ENCODE results near the gene FRMD4B. TPM values are rescaled to one million over a fixed set of nuclear protein-coding genes. Genes with fewer than 3 reads are reported as not detected.

Gene FRMD4B
- polyA plus RNA-seq, 3 donors: 13.2 to 21.0 (median 19.6) TPM

GRCh38 chr3:69359339-69359893, 26.5 kb downstream of the FRMD4B start:
- Mint-ChIP-seq H3K27me3 (ENCODE audit: low read depth in 3 of 3) (peaks cover 0 to 5% (median 0%) of the 10 kb centered on the region in 3 donors), H3K27ac (no peak overlapping the region), H3K36me3 (peaks cover 11 to 14% of the 10 kb centered on the region in 2 donors), H3K9me3 (peaks cover 0 to 8% (median 4%) of the 10 kb centered on the region in 7 donors), H3K4me3 (no peak overlapping the region), H3K4me1 (peaks cover 33% of the 10 kb centered on the region)
- intact Hi-C loops (cut with micrococcal nuclease): no loop called here
- no peaks in the 10 kb centered on the region for H3K27me3 ChIP-seq (ENCODE audit: control insufficient read depth in 2 of 2, insufficient read depth in 2 of 2, low read length in 2 of 2)
- H3K79me2 ChIP-seq (ENCODE audit: insufficient read depth, low read length): no peaks in the 10 kb centered on the region
- no peak overlapping the region for H3K27ac ChIP-seq (ENCODE audit: low read depth in 1 of 2, low read length in 2 of 2)
- WGBS (ENCODE audit: insufficient coverage): 100% methylated on average over 3 of the region's 6 CpGs
- no peaks in the 10 kb centered on the region for H4K20me1 ChIP-seq (ENCODE audit: insufficient read depth, low read length)
- no peak overlapping the region for H2AFZ ChIP-seq (ENCODE audit: insufficient read depth, low read depth, low read length, poor library complexity, severe bottlenecking)
- TF ChIP-seq CTCF (IDR thresholded peaks at IDR 0.05): no peak
- H3K4me3 ChIP-seq (replicated peaks in 1 of 3; ENCODE audit: low read depth in 2 of 3, low read length in 3 of 3): no peak overlapping the region
- H3K9me3 ChIP-seq (replicated peaks in 1 of 2; ENCODE audit: control insufficient read depth in 1 of 2, insufficient read depth in 1 of 2, low read length in 2 of 2): peaks cover 0 to 4% of the 10 kb centered on the region in 2 donors
- no peak overlapping the region for H3K4me2 ChIP-seq (replicated peaks; ENCODE audit: extremely low read depth, low read length, poor library complexity, severe bottlenecking)
- DNase-seq: no peak
- H3K4me1 ChIP-seq (ENCODE audit: control insufficient read depth in 1 of 2, insufficient read depth in 2 of 2, low read length in 2 of 2): peaks cover 20 to 23% of the 10 kb centered on the region in 2 donors
- H3K9ac ChIP-seq (ENCODE audit: insufficient read depth, low read length, poor library complexity, severe bottlenecking): no peak overlapping the region
- no peaks in the 10 kb centered on the region for H3K36me3 ChIP-seq (replicated peaks in 1 of 2; ENCODE audit: control insufficient read depth in 1 of 2, insufficient read depth in 2 of 2, low read length in 2 of 2)

GRCh38 chr3:69357196-69357595, 28.7 kb downstream of the FRMD4B start:
- peak overlapping the region in 2 of 7 donors; percentile 57 to 70 for H3K27ac Mint-ChIP-seq
- intact Hi-C loops (cut with micrococcal nuclease): no loop called here
- H3K4me2 ChIP-seq (replicated peaks; ENCODE audit: extremely low read depth, low read length, poor library complexity, severe bottlenecking): no peak overlapping the region
- no peak for DNase-seq
- no peaks in the 10 kb centered on the region for H3K79me2 ChIP-seq (ENCODE audit: insufficient read depth, low read length)
- peaks cover 0 to 4% of the 10 kb centered on the region in 2 donors for H3K9me3 ChIP-seq (replicated peaks in 1 of 2; ENCODE audit: control insufficient read depth in 1 of 2, insufficient read depth in 1 of 2, low read length in 2 of 2)
- H3K9me3 Mint-ChIP-seq: peaks cover 0 to 8% (median 4%) of the 10 kb centered on the region in 7 donors
- no CpG with 5 or more reads among the region's 2 CpGs for WGBS (ENCODE audit: insufficient coverage)
- peaks cover 11 to 14% of the 10 kb centered on the region in 2 donors for H3K36me3 Mint-ChIP-seq
- H3K4me3 ChIP-seq (replicated peaks in 1 of 3; ENCODE audit: low read depth in 2 of 3, low read length in 3 of 3): no peak overlapping the region
- peak overlapping the region in 1 of 2 donors; percentile 29 for H3K27ac ChIP-seq (ENCODE audit: low read depth in 1 of 2, low read length in 2 of 2)
- peaks cover 43% of the 10 kb centered on the region for H3K4me1 Mint-ChIP-seq
- no peak overlapping the region for H3K4me3 Mint-ChIP-seq
- no peak overlapping the region for H2AFZ ChIP-seq (ENCODE audit: insufficient read depth, low read depth, low read length, poor library complexity, severe bottlenecking)
- no peaks in the 10 kb centered on the region for H4K20me1 ChIP-seq (ENCODE audit: insufficient read depth, low read length)
- peaks cover 33% of the 10 kb centered on the region in 2 donors for H3K4me1 ChIP-seq (ENCODE audit: control insufficient read depth in 1 of 2, insufficient read depth in 2 of 2, low read length in 2 of 2)
- no peak overlapping the region for H3K9ac ChIP-seq (ENCODE audit: insufficient read depth, low read length, poor library complexity, severe bottlenecking)
- no peaks in the 10 kb centered on the region for H3K36me3 ChIP-seq (replicated peaks in 1 of 2; ENCODE audit: control insufficient read depth in 1 of 2, insufficient read depth in 2 of 2, low read length in 2 of 2)
- no peaks in the 10 kb centered on the region for H3K27me3 ChIP-seq (ENCODE audit: control insufficient read depth in 2 of 2, insufficient read depth in 2 of 2, low read length in 2 of 2)
- no peaks in the 10 kb centered on the region for H3K27me3 Mint-ChIP-seq (ENCODE audit: low read depth in 3 of 3)
- TF ChIP-seq CTCF (IDR thresholded peaks at IDR 0.05): no peak
